M059J (cell line): Measurements from ENCODE around the gene ASPSCR1. TPM values are rescaled to one million over a fixed set of nuclear protein-coding genes. Genes with fewer than 3 reads are reported as not detected.
A peak's percentile ranks its signal among the peaks of the same experiment; 100 is the strongest.
"Not testable (repeated sequence)": the region's sequence is repeated elsewhere in the genome, so short reads cannot be mapped to it uniquely, and the experiment has no call there.

Experiments used
- DNase-seq: peaks from one replicate; pipeline ENCODE4 v3.0.0-alpha.2; 2012; ENCODE audit warnings: low read depth
- total RNA-seq: library from RNA; depleted of rRNA; stranded (reverse); fragments of >200 nt; shearing (Covaris generic); gene quantifications from 2 replicates; pipeline ENCODE4 v1.2.3, GENCODE V29; 2014

The ASPSCR1 gene
- total RNA-seq, 1 experiment from 2014 or later: 33.0 TPM

GRCh38 chr17:81941484-81942166 is 35.8 kb upstream of the ASPSCR1 start:
- no peak for DNase-seq

GRCh38 chr17:81942167-81942553 is 35.3 kb upstream of the ASPSCR1 start:
- no peak for DNase-seq

GRCh38 chr17:81944858-81945257 is 32.6 kb upstream of the ASPSCR1 start:
- no peak for DNase-seq

GRCh38 chr17:81947189-81947588 is 30.2 kb upstream of the ASPSCR1 start, which contains the start of gene MYADML2:
MYADML2 (minus strand) TSS chr17:81947233; CDS start chr17:81941741, 5,492 bp downstream.
- DNase-seq: no peak

GRCh38 chr17:81948635-81949378 is 28.6 kb upstream of the ASPSCR1 start:
- no peak for DNase-seq

- DNase-seq: no peak
Observed at GRCh38 chr17:81950501-81950900, 26.9 kb upstream of the ASPSCR1 start.

- no peak for DNase-seq
Observed at GRCh38 chr17:81951785-81952684, 25.4 kb upstream of the ASPSCR1 start.

- DNase-seq: no peak
Observed at GRCh38 chr17:81952792-81953228, 24.6 kb upstream of the ASPSCR1 start.

GRCh38 chr17:81953443-81953842 is 24.0 kb upstream of the ASPSCR1 start:
- not testable (repeated sequence) for DNase-seq

- no peak for DNase-seq
Observed at GRCh38 chr17:81954131-81955057, 23.0 kb upstream of the ASPSCR1 start.

- no peak for DNase-seq
Observed at GRCh38 chr17:81955058-81955681, 22.3 kb upstream of the ASPSCR1 start.

GRCh38 chr17:81955756-81956544 is 21.5 kb upstream of the ASPSCR1 start:
- no peak for DNase-seq

- DNase-seq: no peak
Observed at GRCh38 chr17:81956607-81957589, 20.5 kb upstream of the ASPSCR1 start.

- DNase-seq: no peak
Observed at GRCh38 chr17:81957691-81958432, 19.6 kb upstream of the ASPSCR1 start.

GRCh38 chr17:81958633-81959342 is 18.6 kb upstream of the ASPSCR1 start:
- DNase-seq: no peak

- DNase-seq: peak; percentile 41
Observed at GRCh38 chr17:81959362-81960129, 17.9 kb upstream of the ASPSCR1 start.
